ENCODE data around the gene ASPHD1. TPM values are rescaled to one million over a fixed set of nuclear protein-coding genes. Genes with fewer than 3 reads are reported as not detected.

The ASPHD1 gene
- total and polyA plus RNA-seq, 2 of the 8 experiments (the other 6 are each of a cell fraction or from before 2014, with no cell fraction given): 14.5 to 18.6 TPM

DNA sequence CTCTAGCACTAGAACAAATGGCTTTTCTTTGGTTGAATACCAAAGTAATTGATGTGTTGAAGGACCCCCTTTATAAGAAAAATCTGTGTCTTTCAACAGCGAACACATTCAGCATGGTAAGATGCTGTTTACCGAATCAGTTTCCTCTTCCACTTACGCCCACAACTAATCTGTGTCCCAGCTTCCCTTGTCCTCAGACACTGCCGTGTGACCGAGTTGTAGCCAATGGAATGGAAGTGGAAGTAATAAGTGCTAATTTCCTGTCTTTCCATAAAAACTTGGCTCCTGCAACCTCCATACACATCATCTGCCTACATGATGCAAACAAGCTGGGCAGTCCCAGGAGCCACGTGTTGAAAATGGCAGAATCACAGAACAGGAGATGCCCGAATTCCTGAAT is 47.6 kb upstream of the ASPHD1 start:
- Histone ChIP-seq H3K79me1 (ENCODE audit: low read depth, low read length) (no peaks in the 10 kb centered on the region), H3K23me2 (ENCODE audit: low read depth, low read length) (no peaks in the 10 kb centered on the region), H3K18ac (ENCODE audit: extremely low read depth, low read length) (no peak overlapping the region), H3K4me3 (ENCODE audit: extremely low read depth in 1 of 4, insufficient read depth in 2 of 4, low read depth in 3 of 4, low read length in 4 of 4) (no peak overlapping the region), H2BK5ac (ENCODE audit: low read depth, low read length) (no peak overlapping the region), H2AFZ (ENCODE audit: low read length) (peak overlapping the region; percentile 76; the same call in 1 of the 2 replicates), H3K79me2 (ENCODE audit: control insufficient read depth in 1 of 2, insufficient read depth in 2 of 2, low read length in 2 of 2) (no peaks in the 10 kb centered on the region), H2BK12ac (ENCODE audit: low read depth, low read length) (no peak overlapping the region), H3K9me3 (ENCODE audit: insufficient read depth in 2 of 2, low read depth in 1 of 2, low read length in 1 of 2) (no peaks in the 10 kb centered on the region), H3K27me3 (replicated peaks in 1 of 4; ENCODE audit: control insufficient read depth in 3 of 4, extremely low read depth in 1 of 4, insufficient read depth in 3 of 4, low read length in 3 of 4) (no peaks in the 10 kb centered on the region), H3K56ac (replicated peaks; ENCODE audit: insufficient read length, low read depth, low read length) (no peak overlapping the region), H3K23ac (ENCODE audit: insufficient read length) (no peak overlapping the region), H3K27ac (ENCODE audit: low read depth, low read length) (no peak overlapping the region), H4K5ac (ENCODE audit: insufficient read length, low read depth, low read length) (no peak overlapping the region), H3K9ac (replicated peaks in 1 of 4; ENCODE audit: extremely low read depth in 1 of 4, low read depth in 3 of 4, low read length in 3 of 4) (no peak overlapping the region), H2BK15ac (ENCODE audit: low read length) (no peak overlapping the region), H2BK120ac (replicated peaks; ENCODE audit: low read depth, low read length) (no peak overlapping the region), H2BK20ac (ENCODE audit: low read length) (no peak overlapping the region), H3K14ac (ENCODE audit: insufficient read length) (no peak overlapping the region), H3K4ac (replicated peaks; ENCODE audit: insufficient read length, low read depth, low read length) (no peak overlapping the region), H4K91ac (replicated peaks; ENCODE audit: insufficient read length, low read length) (no peak overlapping the region), H3K4me2 (ENCODE audit: insufficient read depth in 1 of 2, low read depth in 2 of 2, low read length in 2 of 2) (no peak overlapping the region), H2AK5ac (ENCODE audit: low read depth, low read length) (no peak overlapping the region), H4K20me1 (replicated peaks in 1 of 2; ENCODE audit: control insufficient read depth in 1 of 2, insufficient read depth in 2 of 2, low read length in 2 of 2) (no peaks in the 10 kb centered on the region), H4K8ac (ENCODE audit: extremely low read depth, insufficient read depth, low read length) (no peak overlapping the region), H3K36me3 (ENCODE audit: control insufficient read depth in 2 of 4, insufficient read depth in 4 of 4, low read length in 3 of 4) (no peaks in the 10 kb centered on the region), H3K4me1 (replicated peaks in 1 of 4; ENCODE audit: control insufficient read depth in 3 of 4, insufficient read depth in 4 of 4, low read length in 3 of 4) (no peaks in the 10 kb centered on the region; a peak in 1 of 7 replicates)
- DNase-seq (ENCODE audit: low read depth in 1 of 2, low spot score in 2 of 2) (no peak), FAIRE-seq (no peak)
- TF ChIP-seq SUZ12 (IDR thresholded peaks at IDR 0.05; ENCODE audit: low read length) (no peak), FOSL1 (IDR thresholded peaks at IDR 0.05; ENCODE audit: insufficient read depth, low read depth, low read length) (no peak), GABPA (IDR thresholded peaks at IDR 0.05; ENCODE audit: borderline replicate concordance, insufficient read depth, low read length) (no peak), SIRT6 (IDR thresholded peaks at IDR 0.05; ENCODE audit: low read length) (no peak), KDM1A (IDR thresholded peaks at IDR 0.05; ENCODE audit: borderline replicate concordance, low read length) (no peak), SP1 (IDR thresholded peaks at IDR 0.05; ENCODE audit: low read depth, low read length) (no peak), CREB1 (IDR thresholded peaks at IDR 0.05) (no peak), TBP (IDR thresholded peaks at IDR 0.05; ENCODE audit: low read depth, low read length) (no peak)
- TF ChIP-seq, protein P1, sequence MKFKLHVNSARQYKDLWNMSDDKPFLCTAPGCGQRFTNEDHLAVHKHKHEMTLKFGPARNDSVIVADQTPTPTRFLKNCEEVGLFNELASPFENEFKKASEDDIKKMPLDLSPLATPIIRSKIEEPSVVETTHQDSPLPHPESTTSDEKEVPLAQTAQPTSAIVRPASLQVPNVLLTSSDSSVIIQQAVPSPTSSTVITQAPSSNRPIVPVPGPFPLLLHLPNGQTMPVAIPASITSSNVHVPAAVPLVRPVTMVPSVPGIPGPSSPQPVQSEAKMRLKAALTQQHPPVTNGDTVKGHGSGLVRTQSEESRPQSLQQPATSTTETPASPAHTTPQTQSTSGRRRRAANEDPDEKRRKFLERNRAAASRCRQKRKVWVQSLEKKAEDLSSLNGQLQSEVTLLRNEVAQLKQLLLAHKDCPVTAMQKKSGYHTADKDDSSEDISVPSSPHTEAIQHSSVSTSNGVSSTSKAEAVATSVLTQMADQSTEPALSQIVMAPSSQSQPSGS (IDR thresholded peaks at IDR 0.05; ENCODE audit: low read length): no peak
- POLR2A ChIA-PET (ENCODE audit: partially characterized antibody): interaction anchor here (0.7 to 1.5 kb wide), 3 partner anchors 10 to 33 kb away, joined by 3 to 4 read pairs (median 3); partner anchors contain the start of gene MVP
- CTCF ChIA-PET (ENCODE audit: partially characterized antibody): interaction anchor here (0.6 to 15.0 kb wide), 5 partner anchors 12 to 180 kb away, joined by 3 to 212 read pairs (median 3); partner anchors contain the start of genes MVP and PAGR1
- WGBS, 2 experiments (ENCODE audit: extremely low coverage in 1 of 2, insufficient coverage in 1 of 2, insufficient read length in 1 of 2, insufficient replicate concordance in 2 of 2, low coverage in 1 of 2, low lambda C conversion rate in 2 of 2, missing lambda C conversion rate in 1 of 2): 92% methylated on average over 7 of the region's 7 CpGs; no CpG with 5 or more reads in 1 of the 2 experiments

Data from H1 (cell line).